GM18873 (cell line): Measurements from ENCODE around the gene NOS3.
"Not testable (repeated sequence)": the region's sequence is repeated elsewhere in the genome, so short reads cannot be mapped to it uniquely, and the experiment has no call there.

Experiments
- ATAC-seq: cut with Tn5 transposase; IDR thresholded peaks from one replicate; pipeline ENCODE4 v1.9.1; 2021; ENCODE audit warnings: mild to moderate bottlenecking, moderate library complexity, moderate number of reproducible peaks; ENCODE audit not compliant: unreplicated experiment, low FRiP score

NOS3 gene

GRCh38 chr7:151013733-151014497 lies 23.1 kb downstream of the NOS3 start:
- no peak for ATAC-seq

- no peak for ATAC-seq
Observed at GRCh38 chr7:151014950-151015349, 24.1 kb downstream of the NOS3 start.

GRCh38 chr7:151015967-151016366 lies 25.1 kb downstream of the NOS3 start:
- no peak for ATAC-seq

DNA sequence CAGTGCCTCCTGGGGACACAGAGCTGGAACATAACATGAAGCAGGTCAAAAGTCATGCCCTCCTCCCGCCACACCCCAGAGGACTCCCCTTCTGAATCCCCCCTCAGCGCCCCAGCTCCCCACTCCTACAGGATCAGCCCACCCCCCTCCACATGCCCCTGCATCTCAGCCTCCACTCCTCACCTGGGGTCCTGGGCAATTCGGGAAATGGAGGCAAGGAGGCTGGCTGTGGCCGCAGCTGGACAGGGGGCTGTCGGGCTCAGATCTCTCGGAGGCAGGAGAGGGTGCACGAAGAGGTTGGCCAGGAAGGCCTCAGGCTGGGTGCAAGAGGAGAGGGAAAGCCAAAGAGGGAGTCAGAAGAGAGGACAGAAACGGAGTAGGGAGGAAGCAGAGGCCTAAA lies 25.7 kb downstream of the NOS3 start:
- ATAC-seq: no peak

DNA sequence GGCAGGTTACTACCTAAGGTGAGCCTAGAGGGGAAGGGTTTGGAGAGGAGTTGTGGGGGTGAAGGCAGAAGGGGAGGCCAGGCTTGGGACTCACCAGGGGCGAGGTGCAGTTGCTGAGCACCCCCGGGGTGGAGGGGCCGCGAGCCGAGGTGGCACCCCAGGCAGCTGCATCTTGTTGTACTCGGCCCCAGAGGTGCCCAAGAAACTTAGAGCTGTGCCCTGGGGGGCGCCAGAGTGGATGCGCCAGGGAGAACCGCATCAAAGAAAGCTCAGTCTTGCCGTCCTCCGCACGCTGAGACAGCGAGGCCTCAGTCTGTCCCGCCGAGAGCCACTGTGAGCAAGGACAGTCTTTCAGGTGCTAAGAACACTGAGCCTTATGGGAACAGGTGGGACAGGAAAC lies 26.1 kb downstream of the NOS3 start:
- ATAC-seq: no peak

DNA sequence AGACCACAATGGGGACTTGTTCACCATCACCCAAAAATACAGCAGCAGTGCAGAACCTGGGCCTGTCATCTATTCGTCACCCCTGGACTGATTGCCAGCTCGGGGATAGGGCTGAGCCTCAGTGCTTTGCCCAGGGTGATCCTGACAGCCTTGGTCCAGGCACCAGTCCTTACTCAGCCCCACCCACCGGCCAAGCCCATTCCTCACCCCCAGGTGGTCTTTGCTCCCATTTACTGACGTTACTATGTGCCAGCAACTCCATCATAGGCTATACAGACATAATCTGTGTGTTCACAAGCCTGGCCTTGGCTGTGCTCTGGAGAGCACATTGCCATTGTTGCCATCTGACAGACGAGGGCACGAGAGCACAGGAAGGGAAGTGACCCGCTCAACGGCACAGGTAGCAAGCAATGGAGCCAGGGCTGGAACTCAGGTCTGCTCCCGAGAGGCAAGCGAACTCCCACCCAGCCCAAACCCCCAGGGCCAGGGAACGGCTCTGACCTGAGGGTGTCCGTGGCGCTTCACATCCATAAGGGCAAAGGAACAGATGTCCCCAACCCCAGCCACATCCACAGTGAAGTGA lies 26.6 kb downstream of the NOS3 start:
- ATAC-seq: no peak

DNA sequence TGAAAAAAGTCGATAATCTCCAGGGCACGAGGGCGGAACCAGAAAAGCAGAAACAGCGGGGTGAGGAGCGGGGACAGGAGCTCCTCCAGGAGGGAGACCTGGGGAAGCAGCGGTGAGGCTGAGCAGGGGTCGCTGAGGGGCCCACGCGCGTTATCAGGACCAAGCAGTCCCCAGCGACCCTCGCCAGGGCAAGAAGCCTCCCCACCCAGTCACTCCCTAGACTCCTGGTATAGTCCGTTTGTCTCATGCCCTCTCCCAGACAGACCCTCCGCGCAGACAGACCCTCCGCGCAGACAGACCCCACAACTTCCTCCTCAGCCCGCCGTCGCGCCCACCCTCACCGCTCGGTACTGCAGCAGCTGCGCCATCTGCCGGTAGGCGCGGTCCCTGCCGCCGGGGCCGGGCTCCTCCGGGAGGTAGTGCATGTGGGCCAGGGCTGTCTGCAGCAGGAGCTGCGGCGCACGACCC lies 27.2 kb downstream of the NOS3 start:
- no peak for ATAC-seq

- ATAC-seq: no peak
Observed at GRCh38 chr7:151018421-151019129, 27.8 kb downstream of the NOS3 start.

DNA sequence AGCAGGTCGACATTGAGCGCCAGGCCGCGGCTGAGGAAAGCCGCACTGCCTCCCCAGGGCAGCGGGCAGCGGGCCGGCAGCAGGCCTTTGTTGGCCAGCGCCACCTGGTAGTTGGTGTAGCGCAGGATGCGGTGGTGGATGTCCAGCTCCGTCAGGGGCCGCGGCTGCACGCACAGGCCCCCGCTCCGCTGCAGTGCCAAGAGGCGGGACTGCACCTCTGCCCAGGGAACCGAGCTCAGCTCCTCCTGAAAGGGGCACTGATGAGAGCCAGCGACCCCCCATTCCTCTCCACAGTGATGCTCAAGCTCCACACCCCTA lies 28.3 kb downstream of the NOS3 start:
- ATAC-seq: no peak

DNA sequence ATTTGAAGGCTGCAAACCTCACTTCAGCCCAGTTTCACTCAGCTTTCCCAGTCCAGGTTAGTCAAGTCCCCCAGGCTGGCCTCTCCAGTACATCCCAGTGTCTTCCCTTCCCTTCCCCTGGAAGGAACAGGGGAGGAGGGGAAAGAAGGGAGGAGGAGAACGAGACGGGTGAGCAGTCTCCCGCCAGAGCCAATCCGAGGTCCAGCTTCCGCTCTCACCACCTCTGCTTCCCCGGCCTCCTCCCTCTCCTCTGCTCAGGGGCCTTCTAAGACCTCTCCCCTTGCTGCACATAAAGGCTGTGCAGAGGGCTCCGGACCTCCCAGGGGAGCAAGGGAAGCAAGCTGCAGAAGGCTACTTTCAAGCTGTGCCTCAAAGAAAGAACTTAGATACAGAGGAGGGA lies 29.4 kb downstream of the NOS3 start:
- no peak for ATAC-seq

DNA sequence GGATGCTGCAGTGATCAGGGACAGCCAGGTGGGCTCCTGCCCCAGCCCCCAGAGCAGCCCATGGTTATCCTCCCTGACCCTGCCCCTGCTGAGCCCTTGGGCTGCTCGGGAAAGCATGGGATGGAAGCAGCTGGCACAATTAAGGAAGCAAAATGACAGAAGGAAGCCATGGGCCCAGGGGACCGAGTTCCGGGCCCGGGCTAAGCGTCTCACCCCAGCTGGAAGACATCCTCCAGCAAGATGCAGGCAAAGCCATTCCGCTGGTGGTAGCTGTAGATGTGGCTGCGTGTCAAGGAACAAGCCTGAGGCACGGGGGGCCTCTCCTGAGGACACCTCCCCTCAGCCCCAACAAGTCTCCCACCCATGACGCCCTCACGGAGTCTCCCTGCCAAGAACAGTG lies 32.4 kb downstream of the NOS3 start:
- no peak for ATAC-seq

GRCh38 chr7:151024435-151025056 lies 33.7 kb downstream of the NOS3 start, which contains the start of gene ATG9B:
Gene ATG9B (minus strand): TSS chr7:151024494. CDS start chr7:151024423, 71 bp downstream.
- ATAC-seq: no peak

GRCh38 chr7:151025924-151026671 lies 35.3 kb downstream of the NOS3 start:
- ATAC-seq: no peak

DNA sequence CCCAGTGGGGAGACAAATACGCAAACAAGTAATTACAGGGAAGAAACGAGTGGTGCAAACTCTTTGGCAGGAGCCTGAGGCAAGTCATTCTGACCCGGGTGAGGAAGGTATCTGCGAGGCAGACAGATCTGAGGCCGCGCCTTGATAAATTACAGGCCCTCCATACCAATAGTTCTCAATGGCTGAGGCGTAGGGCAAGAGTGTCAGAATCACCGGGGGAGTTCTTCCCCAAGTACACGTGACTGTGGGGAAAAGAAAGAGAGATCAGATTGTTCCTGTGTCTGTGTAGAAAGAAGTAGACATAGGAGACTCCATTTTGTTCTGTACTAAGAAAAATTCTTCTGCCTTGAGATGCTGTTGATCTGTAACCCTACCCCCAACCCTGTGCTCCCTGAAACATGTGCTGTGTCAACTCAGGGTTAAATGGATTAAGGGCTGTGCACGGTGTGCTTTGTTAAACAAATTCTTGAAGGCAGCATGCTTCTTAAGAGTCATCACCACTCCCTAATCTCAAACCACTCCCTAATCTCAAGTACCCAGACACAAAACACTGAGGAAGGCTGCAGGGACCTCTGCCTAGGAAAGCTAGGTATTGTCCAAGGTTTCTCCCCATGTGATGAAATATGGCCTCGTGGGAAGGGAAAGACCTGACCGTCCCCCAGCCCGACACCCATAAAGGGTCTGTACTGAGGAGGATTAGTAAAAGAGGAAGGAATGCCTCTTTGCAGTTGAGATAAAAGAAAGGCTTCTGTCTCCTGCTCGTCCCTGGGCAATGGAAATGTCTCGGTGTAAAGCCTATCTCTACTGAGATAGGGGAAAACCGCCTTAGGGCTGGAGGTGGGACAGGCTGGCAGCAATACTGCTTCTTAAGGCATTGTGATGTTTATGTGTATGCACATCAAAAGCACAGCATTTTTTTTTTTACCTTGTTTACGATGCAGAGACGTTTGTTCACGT lies 36.2 kb downstream of the NOS3 start:
- ATAC-seq: not testable (repeated sequence)

DNA sequence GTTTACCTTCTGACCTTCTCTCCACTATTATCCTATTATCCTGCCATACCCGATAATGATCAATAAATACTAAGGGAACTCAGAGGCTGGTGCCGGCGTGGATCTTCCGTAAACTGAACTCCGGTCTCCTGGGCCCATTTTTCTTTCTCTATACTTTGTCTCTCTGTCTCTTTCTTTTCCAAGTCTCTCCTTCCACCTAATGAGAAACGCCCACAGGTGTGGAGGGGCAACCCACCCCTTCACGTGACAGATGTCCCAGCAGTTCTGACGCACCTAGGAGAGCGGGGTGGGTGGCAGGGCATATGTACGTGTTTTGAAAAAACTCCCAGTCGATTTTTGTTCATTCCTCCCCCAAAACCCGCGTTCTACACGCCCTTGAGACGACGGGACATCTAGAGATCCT lies 36.9 kb downstream of the NOS3 start:
- not testable (repeated sequence) for ATAC-seq

DNA sequence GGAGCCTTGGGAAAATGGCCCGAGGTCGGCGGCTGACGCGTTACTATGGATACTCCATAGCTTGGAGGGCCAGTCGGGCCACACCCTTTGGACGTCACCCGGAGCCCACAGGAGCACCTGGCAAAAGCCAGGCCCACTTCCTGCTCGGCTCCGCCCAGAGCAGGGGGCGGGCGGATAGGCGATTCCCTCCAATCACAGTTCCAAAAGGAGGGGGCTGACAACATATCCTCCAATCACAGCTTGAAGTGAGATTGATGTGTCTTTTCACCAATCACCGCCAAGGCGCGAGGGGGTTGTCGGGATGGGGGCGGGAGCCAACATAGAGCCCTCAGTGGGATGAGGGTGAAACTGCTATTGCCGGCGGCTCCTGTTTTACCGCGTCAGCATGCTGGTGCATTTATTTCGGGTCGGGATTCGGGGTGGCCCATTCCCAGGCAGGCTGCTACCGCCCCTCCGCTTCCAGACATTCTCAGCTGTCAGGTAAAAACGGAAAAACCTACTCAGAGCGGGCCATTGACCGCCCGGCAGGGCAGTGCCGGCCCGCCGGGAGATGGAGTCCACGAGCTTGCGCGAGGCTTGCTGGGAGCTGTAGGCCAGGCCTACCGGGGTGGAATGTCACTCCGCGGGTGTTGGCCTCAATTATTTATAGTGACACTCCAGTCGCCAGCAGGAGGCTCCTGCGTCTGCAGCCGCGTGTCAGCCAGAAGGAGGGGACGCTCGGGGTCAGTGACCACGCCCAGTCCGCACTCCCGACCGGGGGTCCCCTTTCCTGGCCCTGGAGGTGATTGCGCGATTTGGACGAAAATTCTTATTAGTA lies 37.5 kb downstream of the NOS3 start, which contains the start of gene ABCB8:
TSS of gene ABCB8 (plus strand) at position 320 of the 817 bp plus-strand sequence. CDS start at position 386, 66 bp downstream.
- ATAC-seq: peak; percentile 97

DNA sequence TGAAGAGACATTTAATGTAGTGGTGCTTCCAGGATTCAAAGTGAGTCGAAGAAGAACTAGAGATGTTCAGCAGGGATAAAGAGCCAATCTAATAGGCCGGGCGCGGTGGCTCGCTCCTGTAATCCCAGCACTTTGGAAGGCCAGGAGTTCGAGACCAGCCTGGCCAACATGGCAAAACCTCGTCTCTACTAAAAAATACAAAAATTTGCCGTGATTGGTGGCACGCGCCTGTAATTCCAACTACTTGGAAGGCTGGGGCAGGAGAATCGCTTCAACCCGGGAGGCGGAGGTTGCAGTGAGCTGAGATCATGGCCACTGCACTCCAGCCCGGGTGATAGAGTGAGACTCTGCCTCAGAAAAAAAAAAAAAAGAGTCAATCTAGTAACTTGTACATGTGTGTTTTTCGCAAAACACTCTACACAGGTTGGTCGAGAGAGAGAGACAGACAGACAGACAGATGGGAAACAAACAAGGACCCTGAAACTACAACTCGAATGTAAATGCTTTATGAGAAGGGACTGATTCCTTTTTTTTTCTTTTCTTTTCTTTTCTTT lies 38.2 kb downstream of the NOS3 start:
- ATAC-seq: no peak

GRCh38 chr7:151031011-151031410 lies 40.2 kb downstream of the NOS3 start:
- ATAC-seq: no peak
